ENCODE data around the gene PIWIL4.

GRCh38 chr11:94647926-94648325 is 80.8 kb downstream of the PIWIL4 start:
- TF ChIP-seq CTCF (IDR thresholded peaks at IDR 0.05; ENCODE audit: insufficient read depth, low read length, poor library complexity, severe bottlenecking) = no peak
- no peak for TF ChIP-seq EZH2phosphoT487 (conservative IDR thresholded peaks at IDR 0.05; ENCODE audit: low read length)

Data from SU-DHL-6 (cell line).